Measurements from ENCODE around the gene SVOPL.
"Not testable (repeated sequence)": the region's sequence is repeated elsewhere in the genome, so short reads cannot be mapped to it uniquely, and the experiment has no call there.

The SVOPL gene

GRCh38 chr7:138701537-138701923 lies 368 bp upstream of the SVOPL start:
- DNase-seq (ENCODE audit: low read depth in 2 of 2), result no peak

- no peak for DNase-seq (ENCODE audit: low read depth in 2 of 2)
These were observed 1.5 kb downstream of the SVOPL start for GRCh38 chr7:138699661-138700060.

GRCh38 chr7:138698281-138698680 lies 2.9 kb downstream of the SVOPL start:
- DNase-seq (ENCODE audit: low read depth in 2 of 2), result no peak

GRCh38 chr7:138697535-138698182 lies 3.5 kb downstream of the SVOPL start:
- no peak for DNase-seq (ENCODE audit: low read depth in 2 of 2)

GRCh38 chr7:138695776-138696175 lies 5.4 kb downstream of the SVOPL start:
- DNase-seq (ENCODE audit: low read depth in 2 of 2), result not testable (repeated sequence)

- no peak for DNase-seq (ENCODE audit: low read depth in 2 of 2)
These were observed 6.1 kb downstream of the SVOPL start for GRCh38 chr7:138695106-138695505.

GRCh38 chr7:138691178-138691577 lies 10.0 kb downstream of the SVOPL start:
- no peak for DNase-seq (ENCODE audit: low read depth in 2 of 2)

- no peak for DNase-seq (ENCODE audit: low read depth in 2 of 2)
These were observed 10.7 kb downstream of the SVOPL start for GRCh38 chr7:138690495-138690894.

- not testable (repeated sequence) for DNase-seq (ENCODE audit: low read depth in 2 of 2)
These were observed 13.1 kb downstream of the SVOPL start for GRCh38 chr7:138688037-138688436.

- DNase-seq (ENCODE audit: low read depth in 2 of 2), result no peak
These were observed 16.8 kb downstream of the SVOPL start for GRCh38 chr7:138684340-138684739.

- no peak for DNase-seq (ENCODE audit: low read depth in 2 of 2)
These were observed 21.4 kb downstream of the SVOPL start for GRCh38 chr7:138679793-138680192.

- no peak for DNase-seq (ENCODE audit: low read depth in 2 of 2)
These were observed 30.6 kb downstream of the SVOPL start for GRCh38 chr7:138670594-138670993.

GRCh38 chr7:138669364-138669763 lies 31.8 kb downstream of the SVOPL start:
- no peak for DNase-seq (ENCODE audit: low read depth in 2 of 2)

GRCh38 chr7:138668946-138669345 lies 32.2 kb downstream of the SVOPL start:
- DNase-seq (ENCODE audit: low read depth in 2 of 2), result no peak

GRCh38 chr7:138668229-138668596 lies 32.9 kb downstream of the SVOPL start:
- DNase-seq (ENCODE audit: low read depth in 2 of 2), result no peak

- no peak for DNase-seq (ENCODE audit: low read depth in 2 of 2)
These were observed 33.5 kb downstream of the SVOPL start for GRCh38 chr7:138667535-138668228.

- DNase-seq (ENCODE audit: low read depth in 2 of 2), result no peak
These were observed 34.8 kb downstream of the SVOPL start for GRCh38 chr7:138666385-138666784.

GRCh38 chr7:138665669-138666140 lies 35.5 kb downstream of the SVOPL start:
- no peak for DNase-seq (ENCODE audit: low read depth in 2 of 2)

- no peak for DNase-seq (ENCODE audit: low read depth in 2 of 2)
These were observed 35.9 kb downstream of the SVOPL start for GRCh38 chr7:138665249-138665648.

- no peak for DNase-seq (ENCODE audit: low read depth in 2 of 2)
These were observed 37.1 kb downstream of the SVOPL start for GRCh38 chr7:138663725-138664710.

GRCh38 chr7:138662991-138663320 lies 38.2 kb downstream of the SVOPL start:
- no peak for DNase-seq (ENCODE audit: low read depth in 2 of 2)
